Mesothelial cell of epicardium (in vitro differentiated cells): Measurements from ENCODE around the gene ADGRV1. TPM values are rescaled to one million over a fixed set of nuclear protein-coding genes. Genes with fewer than 3 reads are reported as not detected.
"Not testable (repeated sequence)": the region's sequence is repeated elsewhere in the genome, so short reads cannot be mapped to it uniquely, and the experiment has no call there.

Experiments
- DNase-seq, 2 experiments: peaks; one replicate each; pipeline ENCODE4 v3.0.0; 2021; ENCODE audit warnings: low spot score in 2 of 2; ENCODE audit not compliant: unreplicated experiment in 2 of 2
- H3K27ac Mint-ChIP-seq: 2 replicates; pipeline ENCODE4 v1.8.0; 2021; ENCODE audit warnings: mixed read lengths
- H3K27me3 Mint-ChIP-seq: 2 replicates; pipeline ENCODE4 v1.8.0; 2021; ENCODE audit warnings: low read depth, mixed read lengths
- H3K36me3 Mint-ChIP-seq: 2 replicates; pipeline ENCODE4 v1.8.0; 2021; ENCODE audit warnings: mixed read lengths
- H3K4me1 Mint-ChIP-seq: 2 replicates; pipeline ENCODE4 v1.8.0; 2021; ENCODE audit warnings: mixed read lengths
- H3K4me3 Mint-ChIP-seq: 2 replicates; pipeline ENCODE4 v1.8.0; 2021; ENCODE audit warnings: mild to moderate bottlenecking, moderate library complexity, mixed read lengths
- H3K9me3 Mint-ChIP-seq: 2 replicates; pipeline ENCODE4 v1.8.0; 2021; ENCODE audit warnings: mixed read lengths
- total RNA-seq: library from RNA; stranded (reverse); gene quantifications from 3 replicates; pipeline ENCODE4 v1.2.1, GENCODE V29; 2021
- TF ChIP-seq, protein P1 (sequence below): fragments of 200-600 bp; sonication (generic); IDR thresholded peaks from one replicate; pipeline ENCODE4 v1.5.0; 2021; ENCODE audit warnings: antibody characterized with exemption; ENCODE audit not compliant: unreplicated experiment

The ADGRV1 gene
- total RNA-seq, 1 donor from 2014 or later = 25.4 TPM

DNA sequence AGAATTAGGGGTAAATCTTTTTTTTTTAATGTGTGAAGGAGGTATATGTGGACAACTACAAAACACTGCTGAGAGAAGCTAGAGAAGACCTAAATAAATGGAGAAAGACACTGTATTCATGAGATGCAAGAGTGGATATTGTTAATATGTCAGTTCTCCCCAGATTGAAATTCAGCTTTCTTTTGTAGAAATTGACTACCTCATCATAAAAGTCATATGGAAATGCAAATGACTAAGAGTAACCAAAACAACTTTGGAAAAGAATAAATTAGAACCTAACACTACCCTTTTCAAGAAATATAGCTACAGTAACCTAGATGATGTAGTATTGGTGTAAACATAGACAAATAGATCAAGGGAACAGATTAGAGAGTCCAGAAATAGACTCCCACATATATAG lies 400.7 kb downstream of the ADGRV1 start:
- Mint-ChIP-seq H3K36me3 (no peaks in the 10 kb centered on the region), H3K4me1 (peaks cover 5% of the 10 kb centered on the region), H3K4me3 (no peak overlapping the region), H3K27me3 (no peaks in the 10 kb centered on the region), H3K9me3 (peaks cover 4% of the 10 kb centered on the region), H3K27ac (no peak overlapping the region)
- no peak for DNase-seq
- TF ChIP-seq, protein P1, sequence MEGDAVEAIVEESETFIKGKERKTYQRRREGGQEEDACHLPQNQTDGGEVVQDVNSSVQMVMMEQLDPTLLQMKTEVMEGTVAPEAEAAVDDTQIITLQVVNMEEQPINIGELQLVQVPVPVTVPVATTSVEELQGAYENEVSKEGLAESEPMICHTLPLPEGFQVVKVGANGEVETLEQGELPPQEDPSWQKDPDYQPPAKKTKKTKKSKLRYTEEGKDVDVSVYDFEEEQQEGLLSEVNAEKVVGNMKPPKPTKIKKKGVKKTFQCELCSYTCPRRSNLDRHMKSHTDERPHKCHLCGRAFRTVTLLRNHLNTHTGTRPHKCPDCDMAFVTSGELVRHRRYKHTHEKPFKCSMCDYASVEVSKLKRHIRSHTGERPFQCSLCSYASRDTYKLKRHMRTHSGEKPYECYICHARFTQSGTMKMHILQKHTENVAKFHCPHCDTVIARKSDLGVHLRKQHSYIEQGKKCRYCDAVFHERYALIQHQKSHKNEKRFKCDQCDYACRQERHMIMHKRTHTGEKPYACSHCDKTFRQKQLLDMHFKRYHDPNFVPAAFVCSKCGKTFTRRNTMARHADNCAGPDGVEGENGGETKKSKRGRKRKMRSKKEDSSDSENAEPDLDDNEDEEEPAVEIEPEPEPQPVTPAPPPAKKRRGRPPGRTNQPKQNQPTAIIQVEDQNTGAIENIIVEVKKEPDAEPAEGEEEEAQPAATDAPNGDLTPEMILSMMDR = no peak

DNA sequence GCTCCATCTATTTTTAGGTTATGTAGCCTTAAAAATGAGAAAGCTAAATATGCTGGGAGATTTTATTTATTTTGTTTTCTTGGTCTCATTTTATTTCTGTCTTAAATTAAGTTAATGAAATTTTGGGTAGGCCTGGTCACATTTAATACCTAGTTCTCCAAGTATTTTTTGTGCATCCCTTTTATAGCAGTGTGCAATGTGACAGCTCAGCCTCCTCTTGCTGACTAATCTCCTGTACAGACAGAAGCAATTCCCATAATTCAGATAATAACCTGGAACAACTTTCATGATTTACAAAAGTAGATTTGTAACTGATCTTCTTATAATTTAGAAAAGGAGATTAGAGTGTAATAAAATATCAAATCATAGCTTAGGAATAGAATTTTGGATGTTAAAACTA lies 403.9 kb downstream of the ADGRV1 start:
- TF ChIP-seq, protein P1 = no peak
- no peak for DNase-seq
- Mint-ChIP-seq H3K4me3 (no peak overlapping the region), H3K36me3 (peaks cover 6% of the 10 kb centered on the region), H3K9me3 (no peaks in the 10 kb centered on the region), H3K4me1 (peaks cover under 1% of the 10 kb centered on the region), H3K27ac (no peak overlapping the region), H3K27me3 (no peaks in the 10 kb centered on the region)

DNA sequence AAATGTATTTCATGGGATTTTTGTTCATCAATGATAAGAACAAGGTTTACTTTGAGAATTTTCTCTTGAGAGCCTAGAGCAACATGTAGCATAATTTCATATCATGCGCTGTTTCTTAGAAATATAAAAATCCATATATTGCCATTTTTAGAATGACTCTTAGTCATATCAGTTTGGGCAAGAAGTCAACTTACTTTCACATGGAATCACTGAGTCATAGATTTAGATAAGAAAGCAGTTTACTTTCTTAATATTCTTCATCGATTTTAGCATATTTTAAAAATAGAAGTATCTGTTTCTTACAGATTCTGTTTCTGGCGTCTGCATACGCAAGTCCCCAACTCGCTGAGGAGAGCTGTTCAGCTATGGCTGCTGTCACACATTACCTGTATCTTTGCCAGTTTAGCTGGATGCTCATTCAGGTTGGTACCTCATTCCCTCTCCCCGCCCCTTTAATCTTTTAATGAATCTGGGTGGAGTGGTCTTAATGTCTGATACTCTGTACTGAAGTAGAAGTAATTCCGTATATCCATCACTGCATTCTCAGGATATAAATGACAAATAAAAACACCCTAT lies 406.6 kb downstream of the ADGRV1 start:
- DNase-seq = no peak
- H3K36me3 Mint-ChIP-seq = peaks cover 12% of the 10 kb centered on the region
- H3K4me1 Mint-ChIP-seq = peaks cover 2% of the 10 kb centered on the region
- no peaks in the 10 kb centered on the region for H3K27me3 Mint-ChIP-seq
- H3K4me3 Mint-ChIP-seq = no peak overlapping the region
- peaks cover 4% of the 10 kb centered on the region for H3K9me3 Mint-ChIP-seq
- H3K27ac Mint-ChIP-seq = no peak overlapping the region
- TF ChIP-seq, protein P1 = no peak

DNA sequence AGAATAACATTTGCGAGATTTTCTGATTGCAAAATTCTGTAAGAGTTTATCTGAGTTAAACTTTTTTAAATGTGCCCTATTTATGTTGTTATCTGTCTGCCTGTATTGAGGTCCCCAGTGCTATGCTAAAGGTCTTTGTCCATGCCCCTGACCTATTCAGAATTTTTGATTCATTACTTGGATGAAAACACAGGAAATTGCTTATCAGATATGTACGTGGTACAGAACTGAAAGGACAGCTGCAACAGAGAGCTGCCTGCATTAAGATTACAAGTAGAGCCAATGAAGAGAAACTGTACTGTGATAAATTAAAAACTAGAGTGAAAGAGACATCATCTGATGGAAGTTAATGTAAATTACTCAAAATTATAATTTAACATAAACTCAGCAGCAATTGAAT lies 408.8 kb downstream of the ADGRV1 start:
- H3K4me3 Mint-ChIP-seq = no peak overlapping the region
- DNase-seq = no peak
- TF ChIP-seq, protein P1 = no peak
- no peaks in the 10 kb centered on the region for H3K27me3 Mint-ChIP-seq
- H3K36me3 Mint-ChIP-seq = peaks cover 26% of the 10 kb centered on the region
- no peak overlapping the region for H3K27ac Mint-ChIP-seq
- H3K9me3 Mint-ChIP-seq = peaks cover 18% of the 10 kb centered on the region
- H3K4me1 Mint-ChIP-seq = peaks cover 2% of the 10 kb centered on the region

DNA sequence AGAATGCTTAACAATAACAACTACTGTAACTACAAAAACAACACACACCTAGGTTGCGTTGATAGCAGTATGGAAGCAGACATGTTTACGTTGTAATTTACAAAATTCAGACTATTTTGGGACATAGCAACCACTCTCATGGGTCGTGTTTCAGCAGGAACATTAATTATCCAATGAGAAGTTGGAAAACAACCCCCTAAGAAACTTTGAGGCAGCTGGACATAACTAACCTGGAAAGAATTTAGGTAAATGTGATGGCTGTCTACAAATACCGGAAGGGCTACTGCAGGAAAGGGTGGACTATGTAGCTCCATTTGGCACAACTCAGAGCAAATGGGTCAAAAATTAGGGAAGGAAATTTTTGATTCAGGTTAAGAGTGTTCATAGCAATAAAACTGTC lies 409.3 kb downstream of the ADGRV1 start:
- Mint-ChIP-seq H3K9me3 (peaks cover 22% of the 10 kb centered on the region), H3K36me3 (peaks cover 26% of the 10 kb centered on the region), H3K4me3 (no peak overlapping the region), H3K27ac (no peak overlapping the region), H3K4me1 (peaks cover 2% of the 10 kb centered on the region), H3K27me3 (no peaks in the 10 kb centered on the region)
- TF ChIP-seq, protein P1 = no peak
- DNase-seq = no peak

DNA sequence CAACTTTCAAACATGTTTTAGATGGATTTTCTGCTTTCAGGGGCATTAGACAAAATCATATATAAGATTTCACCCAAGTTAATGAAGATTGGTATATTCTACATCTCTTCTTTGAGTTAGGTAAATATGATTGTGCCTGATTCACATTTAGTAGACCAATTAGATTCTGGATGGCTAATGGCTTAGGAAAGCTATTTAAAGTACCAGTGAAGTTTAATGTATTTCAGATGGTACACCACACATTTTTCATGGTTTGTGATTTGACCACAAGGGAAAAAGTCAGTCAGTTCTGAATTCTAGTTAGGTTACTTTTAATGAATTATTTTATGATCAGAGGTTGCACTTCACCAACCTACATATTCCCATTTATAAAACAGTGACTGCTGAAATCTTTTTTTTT lies 409.7 kb downstream of the ADGRV1 start:
- peaks cover 2% of the 10 kb centered on the region for H3K4me1 Mint-ChIP-seq
- DNase-seq = no peak
- peaks cover 26% of the 10 kb centered on the region for H3K36me3 Mint-ChIP-seq
- H3K4me3 Mint-ChIP-seq = no peak overlapping the region
- H3K27ac Mint-ChIP-seq = no peak overlapping the region
- TF ChIP-seq, protein P1 = no peak
- H3K27me3 Mint-ChIP-seq = no peaks in the 10 kb centered on the region
- H3K9me3 Mint-ChIP-seq = peaks cover 23% of the 10 kb centered on the region

DNA sequence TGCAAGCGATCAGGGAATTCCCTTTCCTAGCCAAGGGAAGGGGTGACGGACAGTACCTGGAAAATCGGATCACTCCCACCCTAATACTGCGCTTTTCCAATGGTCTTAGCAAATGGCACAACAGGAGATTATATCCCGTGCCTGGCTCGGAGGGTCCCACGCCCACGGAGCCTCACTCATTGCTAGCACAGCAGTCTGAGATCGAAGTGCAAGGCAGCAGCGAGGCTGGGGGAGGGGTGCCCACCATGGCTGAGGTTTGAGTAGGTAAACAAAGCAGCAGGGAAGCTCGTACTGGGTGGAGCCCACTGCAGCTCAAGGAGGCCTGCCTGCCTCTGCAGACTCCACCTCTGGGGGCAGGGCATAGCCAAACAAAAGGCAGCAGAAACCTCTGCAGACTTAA lies 411.3 kb downstream of the ADGRV1 start:
- H3K4me3 Mint-ChIP-seq, H3K27me3 Mint-ChIP-seq, H3K4me1 Mint-ChIP-seq, H3K27ac Mint-ChIP-seq, DNase-seq: not testable (repeated sequence)
- H3K9me3 Mint-ChIP-seq = peaks cover 28% of the 10 kb centered on the region
- peaks cover 29% of the 10 kb centered on the region for H3K36me3 Mint-ChIP-seq
